Smooth muscle cell (in vitro differentiated cells): ENCODE data around the gene VAMP1. TPM values are rescaled to one million over a fixed set of nuclear protein-coding genes. Genes with fewer than 3 reads are reported as not detected.

ENCODE experiments used
- DNase-seq: peaks from one replicate; lab custom pipeline; 2025; ENCODE audit not compliant: unreplicated experiment; lab: John Stamatoyannopoulos, UW
- H2AFZ ChIP-seq: fragments of 200-600 bp; sonication (generic); 2 replicates; pipeline ENCODE4 v1.6.0; 2016; ENCODE audit warnings: antibody characterized with exemption, low read depth, mild to moderate bottlenecking
- H3F3A ChIP-seq: fragments of 200-600 bp; sonication (generic); 2 replicates; pipeline ENCODE4 v1.6.0; 2017; ENCODE audit warnings: antibody characterized with exemption, low read depth
- H3K27ac ChIP-seq: fragments of 200-600 bp; sonication (generic); 2 replicates; pipeline ENCODE4 v1.5.1; 2016; ENCODE audit warnings: low read depth, mild to moderate bottlenecking
- H3K27me3 ChIP-seq: fragments of 200-600 bp; sonication (generic); 2 replicates; pipeline ENCODE4 v1.6.1; 2016; ENCODE audit warnings: low read depth, mild to moderate bottlenecking
- H3K36me3 ChIP-seq: fragments of 200-600 bp; sonication (generic); 2 replicates; pipeline ENCODE4 v1.5.1; 2016; ENCODE audit warnings: low read depth
- H3K4me1 ChIP-seq: fragments of 200-600 bp; sonication (generic); 2 replicates; pipeline ENCODE4 v1.5.1; 2016; ENCODE audit warnings: low read depth
- H3K4me2 ChIP-seq: fragments of 200-600 bp; sonication (generic); 2 replicates; pipeline ENCODE4 v1.6.0; 2016; ENCODE audit warnings: mild to moderate bottlenecking
- H3K4me3 ChIP-seq: fragments of 200-600 bp; sonication (generic); 2 replicates; pipeline ENCODE4 v1.5.1; 2016; ENCODE audit warnings: mild to moderate bottlenecking
- H3K79me2 ChIP-seq: fragments of 200-600 bp; sonication (generic); 2 replicates; pipeline ENCODE4 v1.6.0; 2016; ENCODE audit warnings: low read depth, mild to moderate bottlenecking
- H3K9ac ChIP-seq: fragments of 200-600 bp; sonication (generic); 2 replicates; pipeline ENCODE4 v1.6.0; 2016; ENCODE audit warnings: low read depth
- H3K9me3 ChIP-seq: fragments of 200-600 bp; sonication (generic); replicated peaks from 2 replicates; pipeline ENCODE4 v1.5.1; 2016; ENCODE audit warnings: low read depth
- H4K20me1 ChIP-seq: fragments of 200-600 bp; sonication (generic); 2 replicates; pipeline ENCODE4 v1.6.0; 2016; ENCODE audit warnings: low read depth
- WGBS: methylation state at CpG from one replicate; pipeline ENCODE4 v1.1.7; 2016; ENCODE audit warnings: low lambda C conversion rate; 5-methylcytosine and 5-hydroxymethylcytosine counted together
- polyA plus RNA-seq: library from polyadenylated mRNA; unstranded; fragments of >200 nt; fragmentation: Nextera tagmentation; extraction: Ambion mirVana; gene quantifications from 2 replicates; pipeline ENCODE4 v1.2.1, GENCODE V29; 2016
- total RNA-seq: library from RNA; depleted of rRNA; stranded (reverse); fragments of >200 nt; gene quantifications from 2 replicates; pipeline ENCODE4 v1.2.3, GENCODE V29; 2014
- TF ChIP-seq, protein P1 (sequence below): fragments of 200-600 bp; sonication (generic); IDR thresholded peaks from 2 replicates; pipeline ENCODE4 v1.5.1; 2017; ENCODE audit warnings: borderline replicate concordance, mild to moderate bottlenecking, antibody characterized with exemption; ENCODE audit not compliant: insufficient read depth, poor library complexity, severe bottlenecking

The VAMP1 gene
- total and polyA plus RNA-seq, 2 experiments from 2014 or later, result 3.5 to 7.5 TPM

- Histone ChIP-seq H3K36me3 (no peaks in the 10 kb centered on the region), H3K4me1 (no peaks in the 10 kb centered on the region), H3K9me3 (no peaks in the 10 kb centered on the region), H4K20me1 (no peaks in the 10 kb centered on the region), H3F3A (no peaks in the 10 kb centered on the region), H3K27ac (no peak overlapping the region), H3K4me2 (no peak overlapping the region), H2AFZ (no peak overlapping the region), H3K4me3 (no peak overlapping the region), H3K27me3 (no peaks in the 10 kb centered on the region), H3K9ac (no peak overlapping the region), H3K79me2 (no peaks in the 10 kb centered on the region)
- TF ChIP-seq, protein P1, sequence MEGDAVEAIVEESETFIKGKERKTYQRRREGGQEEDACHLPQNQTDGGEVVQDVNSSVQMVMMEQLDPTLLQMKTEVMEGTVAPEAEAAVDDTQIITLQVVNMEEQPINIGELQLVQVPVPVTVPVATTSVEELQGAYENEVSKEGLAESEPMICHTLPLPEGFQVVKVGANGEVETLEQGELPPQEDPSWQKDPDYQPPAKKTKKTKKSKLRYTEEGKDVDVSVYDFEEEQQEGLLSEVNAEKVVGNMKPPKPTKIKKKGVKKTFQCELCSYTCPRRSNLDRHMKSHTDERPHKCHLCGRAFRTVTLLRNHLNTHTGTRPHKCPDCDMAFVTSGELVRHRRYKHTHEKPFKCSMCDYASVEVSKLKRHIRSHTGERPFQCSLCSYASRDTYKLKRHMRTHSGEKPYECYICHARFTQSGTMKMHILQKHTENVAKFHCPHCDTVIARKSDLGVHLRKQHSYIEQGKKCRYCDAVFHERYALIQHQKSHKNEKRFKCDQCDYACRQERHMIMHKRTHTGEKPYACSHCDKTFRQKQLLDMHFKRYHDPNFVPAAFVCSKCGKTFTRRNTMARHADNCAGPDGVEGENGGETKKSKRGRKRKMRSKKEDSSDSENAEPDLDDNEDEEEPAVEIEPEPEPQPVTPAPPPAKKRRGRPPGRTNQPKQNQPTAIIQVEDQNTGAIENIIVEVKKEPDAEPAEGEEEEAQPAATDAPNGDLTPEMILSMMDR, result no peak
- WGBS, result 83% methylated on average over 23 of the region's 23 CpGs
- no peak for DNase-seq
Measured at GRCh38 chr12:6425590-6426531, 44.6 kb downstream of the VAMP1 start.

DNA sequence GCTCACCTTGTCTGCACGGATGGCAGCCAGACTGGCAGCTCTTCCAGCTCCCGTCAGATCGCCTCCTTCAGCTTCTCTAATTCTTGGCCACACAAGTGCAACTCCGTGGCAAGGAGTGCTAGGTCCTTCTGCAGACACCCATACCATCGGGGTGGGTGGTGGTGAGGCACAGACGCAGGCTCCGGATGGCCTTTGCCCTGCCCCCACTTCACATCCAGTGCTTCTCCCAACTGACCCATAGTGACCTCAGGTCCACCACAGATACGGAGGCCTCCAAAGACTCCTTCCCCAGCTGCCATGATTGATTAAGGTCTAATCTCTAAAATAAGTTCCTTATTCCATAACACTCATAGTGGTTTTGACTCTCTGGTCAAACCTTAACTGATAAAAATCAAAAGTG lies 45.6 kb downstream of the VAMP1 start:
- Histone ChIP-seq H3F3A (no peaks in the 10 kb centered on the region), H4K20me1 (no peaks in the 10 kb centered on the region), H3K36me3 (no peaks in the 10 kb centered on the region), H3K9me3 (no peaks in the 10 kb centered on the region), H3K4me3 (no peak overlapping the region), H2AFZ (no peak overlapping the region), H3K79me2 (no peaks in the 10 kb centered on the region), H3K4me1 (no peaks in the 10 kb centered on the region), H3K27me3 (no peaks in the 10 kb centered on the region), H3K27ac (no peak overlapping the region), H3K4me2 (no peak overlapping the region), H3K9ac (no peak overlapping the region)
- DNase-seq, result no peak
- TF ChIP-seq, protein P1, result no peak
- 89% methylated on average over 8 of the region's 8 CpGs for WGBS

DNA sequence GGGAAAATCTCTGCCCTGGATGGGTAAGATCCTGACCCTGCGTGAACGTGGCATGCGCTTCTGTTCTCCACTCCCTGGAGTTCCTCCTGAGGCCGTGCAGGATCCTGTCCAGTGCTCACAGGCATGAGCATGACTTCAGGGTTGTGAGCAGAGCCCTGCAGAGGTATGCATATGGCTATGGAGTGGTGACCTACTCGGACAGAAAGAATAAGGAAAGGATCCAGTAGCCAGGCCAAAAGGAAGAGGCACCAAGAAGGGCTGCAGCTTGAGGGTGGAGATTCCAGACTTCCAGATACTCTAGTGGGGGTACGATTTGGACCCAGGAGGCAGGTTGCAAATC lies 46.5 kb downstream of the VAMP1 start:
- WGBS, result 79% methylated on average over 6 of the region's 6 CpGs
- Histone ChIP-seq H3K27ac (no peak overlapping the region), H3K36me3 (no peaks in the 10 kb centered on the region), H3K27me3 (no peaks in the 10 kb centered on the region), H3F3A (no peaks in the 10 kb centered on the region), H2AFZ (no peak overlapping the region), H3K4me1 (no peaks in the 10 kb centered on the region), H3K4me2 (no peak overlapping the region), H3K9ac (no peak overlapping the region), H3K79me2 (no peaks in the 10 kb centered on the region), H3K4me3 (no peak overlapping the region), H3K9me3 (no peaks in the 10 kb centered on the region), H4K20me1 (no peaks in the 10 kb centered on the region)
- no peak for DNase-seq
- TF ChIP-seq, protein P1, result no peak
